Fibroblast of villous mesenchyme (primary cell): ENCODE measurements around the gene DPH5. TPM values are rescaled to one million over a fixed set of nuclear protein-coding genes. Genes with fewer than 3 reads are reported as not detected.

ENCODE experiments used
- DNase-seq: peaks from one replicate; pipeline ENCODE4 v3.0.0-alpha.2; 2010; ENCODE audit warnings: low read depth
- H3K4me3 ChIP-seq: 2 replicates; pipeline ENCODE4 v1.5.1; 2011; ENCODE audit warnings: low read depth, mild to moderate bottlenecking, low read length
- CTCF ChIP-seq: IDR thresholded peaks from 2 replicates; pipeline ENCODE4 v1.5.1; 2012; ENCODE audit warnings: low read depth, mild to moderate bottlenecking, low read length; ENCODE audit not compliant: insufficient read depth
- total RNA-seq: library from RNA; depleted of rRNA; stranded (reverse); fragments of >200 nt; gene quantifications from 2 replicates; pipeline ENCODE4 v1.2.3, GENCODE V29; 2012

DPH5 gene
- total RNA-seq, 1 donor = 32.0 TPM

GRCh38 chr1:101064697-101065096 is 39.1 kb upstream of the DPH5 start:
- no peak for DNase-seq
- no peak for TF ChIP-seq CTCF
- no peak overlapping the region for H3K4me3 ChIP-seq

GRCh38 chr1:101060992-101061391 is 35.4 kb upstream of the DPH5 start:
- DNase-seq = no peak
- H3K4me3 ChIP-seq = no peak overlapping the region
- no peak for TF ChIP-seq CTCF

- no peak overlapping the region for H3K4me3 ChIP-seq
- no peak for TF ChIP-seq CTCF
- DNase-seq = peak; percentile 10
These were observed 34.5 kb upstream of the DPH5 start for GRCh38 chr1:101059945-101060542.

- no peak for DNase-seq
- no peak overlapping the region for H3K4me3 ChIP-seq
- no peak for TF ChIP-seq CTCF
These were observed 30.0 kb upstream of the DPH5 start for GRCh38 chr1:101055623-101056022.

- TF ChIP-seq CTCF = no peak
- H3K4me3 ChIP-seq = no peak overlapping the region
These were observed 26.4 kb upstream of the DPH5 start for GRCh38 chr1:101051688-101052638.

GRCh38 chr1:101050869-101051268 is 25.3 kb upstream of the DPH5 start:
- no peak for DNase-seq
- no peak for TF ChIP-seq CTCF
- H3K4me3 ChIP-seq = no peak overlapping the region

More at GRCh38 chr1:101051688-101052638, 26.4 kb upstream of the DPH5 start:
- DNase-seq = no peak
